Measurements from ENCODE around the gene AGMO. TPM values are rescaled to one million over a fixed set of nuclear protein-coding genes. Genes with fewer than 3 reads are reported as not detected.

AGMO gene
- total RNA-seq, 1 donor from 2014 or later = 0.35 TPM

GRCh38 chr7:15508258-15508657 is 53.6 kb downstream of the AGMO start:
- intact Hi-C loops (cut with DNase I) = no loop called here
- ATAC-seq (ENCODE audit: poor library complexity) (no peak), DNase-seq (no peak)

GRCh38 chr7:15507708-15508107 is 54.1 kb downstream of the AGMO start:
- intact Hi-C loops (cut with DNase I) = no loop called here
- no peak for DNase-seq
- ATAC-seq (ENCODE audit: poor library complexity) = no peak

GRCh38 chr7:15507171-15507570 is 54.6 kb downstream of the AGMO start:
- intact Hi-C loops (cut with DNase I) = no loop called here
- DNase-seq (no peak), ATAC-seq (ENCODE audit: poor library complexity) (no peak)

- DNase-seq = no peak
- intact Hi-C loops (cut with DNase I) = no loop called here
These were observed 56.1 kb downstream of the AGMO start for GRCh38 chr7:15505761-15506160.

GRCh38 chr7:15504351-15504750 is 57.5 kb downstream of the AGMO start:
- ATAC-seq (ENCODE audit: poor library complexity) = no peak
- DNase-seq = no peak
- intact Hi-C loops (cut with DNase I) = no loop called here

More at GRCh38 chr7:15505761-15506160, 56.1 kb downstream of the AGMO start:
- no peak for ATAC-seq (ENCODE audit: poor library complexity)

- ATAC-seq (ENCODE audit: poor library complexity) (no peak), DNase-seq (no peak)
- intact Hi-C loops (cut with DNase I) = no loop called here
These were observed 58.1 kb downstream of the AGMO start for GRCh38 chr7:15503603-15504290.

DNA sequence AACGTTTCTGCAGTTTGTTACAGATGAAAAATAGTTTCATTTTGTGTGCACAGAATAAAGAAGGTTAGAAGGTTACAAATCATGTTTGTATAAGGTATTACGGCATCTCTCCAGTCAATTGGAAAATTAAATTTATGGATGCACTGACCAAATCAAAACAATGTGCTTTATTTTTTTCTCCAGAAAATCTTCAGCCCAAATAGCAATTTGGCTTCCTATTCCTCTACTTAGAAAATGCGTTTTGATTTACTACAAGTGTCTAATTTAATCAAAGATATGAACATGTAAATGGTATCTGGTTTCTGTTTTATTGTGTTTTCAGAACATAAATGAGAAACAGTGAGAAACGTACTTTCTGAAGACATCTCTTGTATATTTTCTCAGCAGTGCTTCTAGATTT is 63.4 kb downstream of the AGMO start:
- ATAC-seq (ENCODE audit: poor library complexity) (no peak), DNase-seq (no peak)
- intact Hi-C loops (cut with DNase I) = no loop called here

DNA sequence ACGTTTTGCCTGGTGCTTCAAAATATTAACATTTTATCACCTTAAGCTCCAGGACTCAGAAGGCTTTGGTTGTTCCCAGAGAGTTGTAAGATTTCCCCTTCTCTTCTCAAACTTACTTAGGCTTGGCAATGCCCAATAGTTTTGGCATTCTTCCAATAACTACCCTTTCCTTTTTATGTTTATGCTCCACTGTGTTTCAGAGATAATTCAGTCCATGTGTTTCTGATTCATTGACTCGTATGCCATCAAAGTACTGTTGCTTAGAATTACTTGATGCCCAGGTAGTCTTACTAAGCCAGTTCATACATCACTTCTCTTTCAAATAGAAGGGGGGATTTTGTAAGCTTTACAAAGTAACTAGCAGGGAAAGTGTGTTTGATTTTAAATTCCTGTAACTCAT is 66.6 kb downstream of the AGMO start:
- intact Hi-C loops (cut with DNase I) = no loop called here
- DNase-seq = no peak
- ATAC-seq (ENCODE audit: poor library complexity) = no peak

DNA sequence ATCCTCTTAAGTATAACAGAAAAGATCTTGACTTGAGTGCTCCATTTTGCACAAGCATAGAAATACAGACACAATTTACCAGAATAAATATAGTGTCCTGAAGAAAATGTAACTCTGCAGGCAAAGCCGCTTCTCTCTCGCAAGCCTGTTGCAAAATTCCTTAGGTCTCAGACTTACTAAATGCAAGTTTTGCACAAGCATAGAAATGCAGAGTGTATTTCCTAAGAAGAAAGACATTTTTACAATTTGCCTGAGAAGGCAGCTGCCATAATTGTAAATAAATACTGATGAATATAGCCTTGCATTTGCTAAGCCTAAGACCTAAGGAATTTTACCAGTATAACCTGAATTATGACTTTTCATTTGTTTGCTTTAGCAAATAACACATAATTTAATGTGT is 67.1 kb downstream of the AGMO start:
- ATAC-seq (ENCODE audit: poor library complexity) (no peak), DNase-seq (no peak)
- intact Hi-C loops (cut with DNase I) = no loop called here

GRCh38 chr7:15491361-15491760 is 70.5 kb downstream of the AGMO start:
- DNase-seq (no peak), ATAC-seq (ENCODE audit: poor library complexity) (no peak)
- intact Hi-C loops (cut with DNase I) = no loop called here

DNA sequence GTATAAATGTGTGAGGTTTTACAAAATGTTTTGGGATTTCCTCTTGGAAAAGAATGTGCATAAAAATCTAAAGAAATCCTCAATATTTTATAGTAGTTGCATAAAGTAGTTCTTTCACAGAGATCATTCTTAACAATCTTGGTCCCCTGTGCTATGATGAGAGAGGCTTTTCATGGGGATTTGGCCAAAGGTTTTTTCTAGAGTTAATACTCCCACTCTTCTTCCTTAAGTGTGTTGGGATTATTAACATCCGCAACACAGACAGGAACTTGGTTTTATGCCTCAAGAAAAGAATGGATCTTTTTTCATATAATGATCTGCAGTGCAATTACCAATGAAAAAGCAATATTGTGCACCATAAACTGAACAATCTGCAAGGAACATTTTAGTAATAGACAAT is 71.5 kb downstream of the AGMO start:
- DNase-seq (no peak), ATAC-seq (ENCODE audit: poor library complexity) (no peak)
- intact Hi-C loops (cut with DNase I) = no loop called here

GRCh38 chr7:15489861-15490260 is 72.0 kb downstream of the AGMO start:
- DNase-seq = no peak
- intact Hi-C loops (cut with DNase I) = no loop called here
- no peak for ATAC-seq (ENCODE audit: poor library complexity)

DNA sequence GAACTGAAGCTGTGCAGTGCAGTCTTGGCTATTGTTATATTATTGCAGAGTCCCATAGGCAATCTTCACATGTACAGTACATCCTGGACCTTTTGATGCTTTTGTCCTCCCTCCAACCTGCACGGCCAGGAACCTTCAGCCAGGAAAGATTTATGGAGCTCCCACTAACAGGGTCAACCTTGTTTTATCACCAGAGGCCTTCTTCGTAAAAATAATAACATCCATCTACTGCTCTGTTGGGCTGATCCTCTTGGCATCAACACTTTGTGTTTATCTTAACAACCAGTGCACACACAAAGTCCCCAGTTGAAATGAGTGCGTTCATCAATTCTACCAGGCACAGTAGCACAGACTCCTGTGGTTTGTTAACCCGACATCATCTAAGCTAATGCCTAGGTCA is 72.4 kb downstream of the AGMO start:
- ATAC-seq (ENCODE audit: poor library complexity) (peak; percentile 49), DNase-seq (no peak)
- intact Hi-C loops (cut with DNase I) = no loop called here

- no peak for ATAC-seq (ENCODE audit: poor library complexity)
- intact Hi-C loops (cut with DNase I) = no loop called here
- no peak for DNase-seq
These were observed 73.4 kb downstream of the AGMO start for GRCh38 chr7:15488401-15488800.

- DNase-seq = no peak
- no peak for ATAC-seq (ENCODE audit: poor library complexity)
- intact Hi-C loops (cut with DNase I) = no loop called here
These were observed 73.9 kb downstream of the AGMO start for GRCh38 chr7:15487896-15488295.

GRCh38 chr7:15485998-15486397 is 75.8 kb downstream of the AGMO start:
- DNase-seq = no peak
- intact Hi-C loops (cut with DNase I) = no loop called here
- ATAC-seq (ENCODE audit: poor library complexity) = no peak

- DNase-seq (no peak), ATAC-seq (ENCODE audit: poor library complexity) (no peak)
- intact Hi-C loops (cut with DNase I) = no loop called here
These were observed 76.4 kb downstream of the AGMO start for GRCh38 chr7:15485431-15485830.

DNA sequence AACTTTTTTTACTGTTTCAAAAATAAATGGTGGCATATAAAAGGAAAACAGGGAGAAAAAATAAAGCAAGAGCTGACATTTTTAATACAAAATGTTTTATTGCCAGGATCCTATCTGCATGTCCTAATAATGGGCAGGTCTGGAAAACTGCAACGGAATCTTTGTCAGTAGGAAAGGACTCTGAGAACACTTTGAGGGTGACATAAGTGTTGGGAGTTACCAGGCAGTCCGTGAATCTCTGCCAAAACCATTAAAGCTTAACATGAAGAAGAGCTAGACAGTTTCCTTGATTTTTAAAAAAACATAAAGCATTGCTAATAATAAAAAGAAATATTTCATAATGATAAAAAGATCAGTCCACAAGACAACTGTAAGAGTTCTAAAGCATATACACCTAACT is 80.7 kb downstream of the AGMO start:
- ATAC-seq (ENCODE audit: poor library complexity) (no peak), DNase-seq (no peak)
- intact Hi-C loops (cut with DNase I) = no loop called here

GRCh38 chr7:15478401-15478800 is 83.4 kb downstream of the AGMO start:
- DNase-seq (no peak), ATAC-seq (ENCODE audit: poor library complexity) (no peak)
- intact Hi-C loops (cut with DNase I) = no loop called here

- intact Hi-C loops (cut with DNase I) = no loop called here
- DNase-seq (no peak), ATAC-seq (ENCODE audit: poor library complexity) (no peak)
These were observed 85.3 kb downstream of the AGMO start for GRCh38 chr7:15476531-15476918.

- intact Hi-C loops (cut with DNase I) = no loop called here
- no peak for ATAC-seq (ENCODE audit: poor library complexity)
- DNase-seq = no peak
These were observed 85.8 kb downstream of the AGMO start for GRCh38 chr7:15475808-15476530.
